HG03575 (cell line): ENCODE measurements around the gene GATD1.

Experiments used
- ATAC-seq: cut with Tn5 transposase; IDR thresholded peaks from one replicate; pipeline ENCODE4 v1.9.1; 2021; ENCODE audit not compliant: unreplicated experiment, insufficient number of reproducible peaks, low FRiP score; ENCODE audit errors: extremely low read depth

The GATD1 gene

DNA sequence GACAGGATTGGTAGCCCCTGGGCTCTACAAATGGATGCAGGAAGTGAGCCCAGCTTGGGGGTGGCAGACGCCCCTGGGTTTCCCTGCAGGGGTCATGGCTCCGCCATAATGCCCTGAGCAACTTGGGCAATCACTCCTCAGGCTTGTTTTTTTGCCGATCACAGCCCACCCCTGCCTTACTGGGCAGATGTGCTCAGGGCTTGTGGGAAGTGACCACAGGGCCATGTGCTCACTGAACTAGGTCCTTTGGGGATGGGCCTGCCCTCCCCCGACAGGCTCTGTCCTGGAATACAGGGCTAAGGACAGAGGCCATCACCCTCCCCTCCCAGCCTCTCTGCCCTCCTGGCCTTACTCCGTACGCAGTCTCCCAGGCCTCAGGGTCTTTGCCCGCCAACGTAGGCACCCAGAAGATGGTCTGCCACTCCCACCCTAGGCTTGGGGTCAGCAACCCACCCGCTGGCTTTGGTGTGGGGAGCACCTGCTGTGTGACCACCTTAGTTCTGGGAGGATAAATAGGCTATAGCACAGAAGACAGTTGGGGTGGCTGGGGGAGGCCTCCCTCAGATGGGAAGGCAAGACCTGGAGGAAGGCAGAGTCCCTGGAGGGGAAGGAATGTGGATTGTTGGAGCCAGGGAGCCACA lies 36.3 kb upstream of the GATD1 start:
- no peak for ATAC-seq

GRCh38 chr11:813072-813455 lies 35.8 kb upstream of the GATD1 start:
- no peak for ATAC-seq

DNA sequence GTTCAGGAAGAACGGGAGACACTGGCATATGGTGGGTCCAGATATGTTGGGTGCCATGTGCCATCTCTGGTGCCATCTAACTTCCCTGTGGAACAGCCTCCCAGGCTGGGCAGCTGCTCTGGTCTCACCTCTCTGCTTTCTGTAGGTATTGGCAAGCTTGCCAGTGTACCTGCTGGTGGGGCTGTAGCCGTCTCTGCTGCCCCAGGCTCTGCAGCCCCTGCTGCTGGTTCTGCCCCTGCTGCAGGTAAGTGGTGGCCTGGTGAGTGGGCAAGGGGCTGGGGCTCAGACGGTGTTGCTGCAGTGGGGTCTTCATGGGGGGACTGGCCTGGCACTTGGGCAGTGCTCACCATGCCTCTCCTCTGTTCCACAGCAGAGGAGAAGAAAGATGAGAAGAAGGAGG lies 35.1 kb upstream of the GATD1 start:
- ATAC-seq, result no peak

DNA sequence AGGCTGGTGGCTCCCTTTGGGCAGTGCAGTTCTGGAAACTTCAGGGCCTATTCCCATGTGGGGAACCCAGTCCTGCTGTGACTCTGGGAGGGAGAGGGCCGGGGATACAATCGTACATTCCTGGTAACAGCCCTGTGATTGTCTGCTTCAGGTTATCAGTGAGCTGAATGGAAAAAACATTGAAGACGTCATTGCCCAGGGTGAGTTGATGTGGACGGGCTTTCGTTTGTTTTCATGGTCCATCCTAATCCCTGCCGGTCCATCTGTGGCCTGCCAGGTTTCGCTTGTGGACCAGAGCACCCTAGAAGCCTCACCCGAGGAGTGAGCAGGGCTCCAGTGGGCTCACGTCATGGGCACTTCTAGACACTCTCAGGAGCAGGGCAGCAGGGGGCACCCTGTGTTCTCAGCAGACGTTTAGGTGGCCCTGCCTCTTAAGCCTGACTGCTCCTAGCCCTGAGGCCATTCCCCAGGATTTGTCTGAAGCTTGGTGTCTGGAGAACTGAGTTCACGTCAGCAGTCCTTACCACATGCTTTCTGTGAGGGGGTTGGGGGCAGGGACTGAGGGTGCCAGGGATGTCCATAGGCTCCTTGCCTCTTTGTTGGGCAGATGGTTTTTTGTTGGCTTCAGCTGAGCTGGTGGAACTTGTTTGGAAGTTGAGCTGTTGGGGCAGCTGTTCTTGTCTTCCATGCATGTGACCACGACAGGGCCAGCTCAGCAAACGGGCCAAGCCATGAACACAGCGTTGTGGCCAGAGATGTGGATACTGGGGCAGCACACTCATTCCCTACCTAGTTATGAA lies 34.4 kb upstream of the GATD1 start:
- no peak for ATAC-seq

DNA sequence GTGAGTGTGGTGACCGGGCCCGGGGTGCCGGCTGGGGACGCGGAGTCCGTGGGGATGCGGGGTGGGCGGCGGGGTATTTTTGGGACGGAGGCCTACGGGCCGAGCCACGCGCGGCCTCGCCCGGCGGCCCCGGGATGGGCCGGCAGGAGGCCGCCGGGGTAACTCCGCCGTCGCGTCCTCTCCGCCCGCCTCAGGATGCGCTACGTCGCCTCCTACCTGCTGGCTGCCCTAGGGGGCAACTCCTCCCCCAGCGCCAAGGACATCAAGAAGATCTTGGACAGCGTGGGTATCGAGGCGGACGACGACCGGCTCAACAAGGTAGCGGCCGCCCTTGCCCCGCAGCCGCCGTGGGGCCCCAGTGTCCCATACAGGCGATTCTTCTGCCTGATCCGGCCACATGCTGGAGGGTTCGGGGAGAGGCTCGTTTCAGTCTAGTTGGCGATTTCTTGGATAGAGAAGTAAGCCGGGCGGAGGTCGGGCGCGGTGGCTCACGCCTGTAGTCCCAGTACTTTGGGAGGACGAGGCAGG lies 32.8 kb upstream of the GATD1 start:
- ATAC-seq, result no peak

- peak; percentile 38 for ATAC-seq
Measured at GRCh38 chr11:809287-810039, 32.2 kb upstream of the GATD1 start, which contains the start of gene RPLP2. Gene RPLP2, plus strand, starts transcription at chr11:809967. Its CDS starts 268 bp downstream, at chr11:810235.

DNA sequence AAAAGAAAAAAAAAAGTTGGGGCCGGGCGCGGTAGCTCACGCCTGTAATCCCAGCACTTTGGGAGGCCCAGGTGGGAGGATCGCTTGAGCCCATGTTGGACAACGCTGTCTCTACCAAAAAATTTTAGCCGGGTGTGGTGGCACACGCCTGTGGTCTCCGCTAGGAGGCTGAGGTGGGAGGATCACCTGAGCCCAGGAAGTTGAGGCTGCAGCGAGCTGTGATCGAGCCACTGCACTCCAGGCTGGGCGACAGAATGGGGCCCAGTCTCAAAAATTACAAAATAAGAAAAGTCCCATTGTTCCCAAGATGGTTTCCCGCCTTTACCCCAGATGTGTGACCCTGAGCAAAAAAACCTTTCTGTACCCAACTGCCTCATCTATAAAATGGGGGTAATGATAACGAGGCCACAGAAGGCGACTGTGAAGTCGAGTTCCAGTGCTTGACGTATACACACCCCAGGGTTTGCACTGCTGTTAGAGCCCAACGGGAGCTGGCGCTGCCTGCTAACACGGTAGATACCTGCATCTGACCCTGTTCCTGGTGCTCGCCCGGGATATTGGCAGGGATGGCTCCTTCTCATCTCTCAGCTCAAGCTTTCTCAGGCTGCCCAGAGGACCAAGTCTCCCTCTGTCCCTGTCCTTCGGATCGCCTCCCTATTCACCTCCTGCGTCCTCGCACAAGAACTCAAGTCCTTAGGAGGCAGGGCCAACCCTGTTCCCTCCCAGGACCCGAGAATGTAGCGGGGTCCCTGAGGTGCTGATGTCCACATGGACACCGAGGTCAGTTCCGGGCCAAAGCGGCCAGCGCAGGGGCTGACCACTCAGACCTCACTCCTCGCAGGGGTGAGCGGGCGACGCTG lies 31.4 kb upstream of the GATD1 start:
- no peak for ATAC-seq

- no peak for ATAC-seq
Measured at GRCh38 chr11:804599-804964, 27.3 kb upstream of the GATD1 start.

- ATAC-seq, result no peak
Measured at GRCh38 chr11:803770-804598, 26.7 kb upstream of the GATD1 start.

- ATAC-seq, result no peak
Measured at GRCh38 chr11:803467-803742, 26.1 kb upstream of the GATD1 start.

GRCh38 chr11:802693-803466 lies 25.6 kb upstream of the GATD1 start:
- ATAC-seq, result no peak

DNA sequence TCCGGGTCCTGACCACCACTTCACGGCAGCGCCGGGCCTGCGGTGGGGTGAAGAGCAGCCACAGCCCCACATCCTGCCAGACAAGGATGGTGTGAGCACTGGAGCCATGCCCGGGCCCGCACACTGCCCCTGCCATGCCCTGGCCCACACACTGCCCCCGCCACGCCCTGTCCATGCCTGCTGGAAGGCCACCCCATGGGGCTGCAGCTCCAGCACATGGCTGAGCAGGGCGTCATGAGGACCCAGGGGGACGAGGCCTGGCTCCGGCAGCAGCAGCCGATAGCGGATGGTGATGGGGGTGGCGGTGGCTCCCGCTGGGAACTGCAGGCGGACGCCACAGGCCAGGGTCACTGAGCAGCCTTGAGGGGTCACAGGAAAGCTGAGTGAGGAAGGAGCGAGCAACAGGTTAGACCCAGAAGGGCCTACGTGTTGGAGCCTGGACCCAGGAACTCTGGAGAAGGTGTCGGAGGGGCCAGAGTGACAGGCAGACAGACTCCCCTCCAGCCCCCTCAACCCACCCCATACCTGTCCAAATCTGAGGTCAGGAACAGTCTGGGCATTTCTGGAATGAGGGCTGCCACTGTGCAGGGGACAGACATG lies 24.8 kb upstream of the GATD1 start:
- ATAC-seq, result no peak

GRCh38 chr11:801097-801780 lies 24.0 kb upstream of the GATD1 start:
- ATAC-seq, result no peak

- no peak for ATAC-seq
Measured at GRCh38 chr11:800473-800872, 23.2 kb upstream of the GATD1 start.

- ATAC-seq, result no peak
Measured at GRCh38 chr11:799641-800316, 22.5 kb upstream of the GATD1 start.

GRCh38 chr11:798093-798713 lies 20.9 kb upstream of the GATD1 start, which contains the start of gene SLC25A22:
Gene SLC25A22, minus strand, starts transcription at chr11:798281. Its CDS starts 3,275 bp downstream, at chr11:795006.
- ATAC-seq, result no peak
